AG04449 (cell line): ENCODE measurements around the gene PRSS50.
A peak's percentile ranks its signal among the peaks of the same experiment; 100 is the strongest.

Source experiments
- CTCF ChIA-PET: fragments of 350-600 bp; formaldehyde crosslinking; extraction: SDS; loops from one replicate; lab custom pipeline; 2021; ENCODE audit warnings: antibody characterized with exemption; lab: Yijun Ruan, JAX
- POLR2A ChIA-PET: fragments of 400-600, 350-600 bp; formaldehyde crosslinking; extraction: SDS; loops from one replicate; lab custom pipeline; 2020; ENCODE audit warnings: antibody characterized with exemption, inconsistent platforms; lab: Yijun Ruan, JAX
- DNase-seq: peaks from one replicate; pipeline ENCODE4 v3.0.0-alpha.2; 2010; ENCODE audit warnings: low read depth, low spot score
- H3K4me3 ChIP-seq: 2 replicates; pipeline ENCODE4 v1.5.1; 2011; ENCODE audit warnings: low read depth, mild to moderate bottlenecking, control low read depth, low read length
- CTCF ChIP-seq: IDR thresholded peaks from one replicate; pipeline ENCODE4 v1.5.1; 2011; ENCODE audit warnings: mild to moderate bottlenecking, moderate library complexity, low read length, control low read depth, inconsistent platforms; ENCODE audit not compliant: insufficient read depth; ENCODE audit errors: missing control alignments

Gene PRSS50

GRCh38 chr3:46701181-46701939 lies 16.3 kb downstream of the PRSS50 start, which contains the start of gene TMIE:
TSS of gene TMIE (plus strand) at chr3:46701392. CDS start at chr3:46701488, 96 bp downstream.
- CTCF ChIA-PET, result interaction anchor here (0.7 to 4.7 kb wide), 11 partner anchors 8 to 675 kb away, joined by 3 to 59 read pairs (median 4); no protein-coding TSS in a partner anchor
- no peak for DNase-seq
- H3K4me3 ChIP-seq, result peak within 1 kb of the TSS; percentile 32
- POLR2A ChIA-PET, result no interaction called here
- no peak for TF ChIP-seq CTCF

- no peak for DNase-seq
- CTCF ChIA-PET, result interaction anchor here (0.9 to 4.7 kb wide), 4 partner anchors 13 to 212 kb away, joined by 3 to 59 read pairs (median 26); no protein-coding TSS in a partner anchor
These were observed 16.9 kb downstream of the PRSS50 start for GRCh38 chr3:46700772-46701171.

GRCh38 chr3:46699676-46700523 lies 17.8 kb downstream of the PRSS50 start:
- H3K4me3 ChIP-seq, result no peak overlapping the region
- TF ChIP-seq CTCF, result no peak
- DNase-seq, result no peak
- ChIA-PET POLR2A (interaction anchor here (0.5 kb wide), 1 partner anchor 45 kb away, joined by 3 read pairs; no protein-coding TSS in a partner anchor), CTCF (interaction anchor here (1.3 to 5.1 kb wide), 6 partner anchors 7 to 210 kb away, joined by 3 to 59 read pairs (median 21); no protein-coding TSS in a partner anchor)

More at GRCh38 chr3:46700772-46701171, 16.9 kb downstream of the PRSS50 start:
- POLR2A ChIA-PET, result no interaction called here
- no peak for TF ChIP-seq CTCF
- no peak overlapping the region for H3K4me3 ChIP-seq

GRCh38 chr3:46695962-46696894 lies 21.4 kb downstream of the PRSS50 start:
- DNase-seq, result no peak
- CTCF ChIA-PET, result interaction anchor here (1.1 to 5.1 kb wide), 10 partner anchors 10 to 213 kb away, joined by 3 to 32 read pairs (median 4); no protein-coding TSS in a partner anchor
- H3K4me3 ChIP-seq, result no peak overlapping the region
- no peak for TF ChIP-seq CTCF
- POLR2A ChIA-PET, result no interaction called here

GRCh38 chr3:46695177-46695961 lies 22.3 kb downstream of the PRSS50 start:
- POLR2A ChIA-PET, result no interaction called here
- no peak overlapping the region for H3K4me3 ChIP-seq
- no peak for DNase-seq
- CTCF ChIA-PET, result interaction anchor here (1.1 to 5.1 kb wide), 5 partner anchors 11 to 214 kb away, joined by 4 to 32 read pairs (median 4); no protein-coding TSS in a partner anchor
- TF ChIP-seq CTCF, result no peak
